Measurements from ENCODE around the gene LACRT. TPM values are rescaled to one million over a fixed set of nuclear protein-coding genes. Genes with fewer than 3 reads are reported as not detected.

The LACRT gene
- total and polyA plus RNA-seq, 2 of the 4 experiments (the other 2 are of a cell fraction), result not detected

GRCh38 chr12:54601841-54602240 is 32.9 kb downstream of the LACRT start:
- Histone ChIP-seq H3K27me3 (ENCODE audit: control insufficient read depth, insufficient read depth, low read length) (peaks cover 3% of the 10 kb centered on the region; the same call in 1 of the 2 replicates), H3K9me3 (ENCODE audit: control insufficient read depth, insufficient read depth, low read length) (no peaks in the 10 kb centered on the region), H3K23ac (ENCODE audit: low read depth, low read length) (no peak overlapping the region), H3K79me1 (ENCODE audit: low read depth in 1 of 2, low read length in 2 of 2) (no peaks in the 10 kb centered on the region), H3K56ac (ENCODE audit: extremely low read depth, insufficient read depth, low read length) (no peak overlapping the region), H4K91ac (ENCODE audit: insufficient read depth, low read depth, low read length) (no peak overlapping the region), H3K36me3 (ENCODE audit: control insufficient read depth, insufficient read depth, low read length) (no peaks in the 10 kb centered on the region), H2AK5ac (ENCODE audit: low read depth, low read length) (no peak overlapping the region), H3K4ac (ENCODE audit: low read depth, low read length) (no peak overlapping the region), H4K8ac (ENCODE audit: low read depth in 2 of 2, low read length in 2 of 2) (no peak overlapping the region), H2BK20ac (ENCODE audit: low read depth, low read length) (no peak overlapping the region), H3K4me3 (ENCODE audit: insufficient read depth, low read depth, low read length) (no peak overlapping the region), H3K14ac (replicated peaks; ENCODE audit: low read depth, low read length) (no peak overlapping the region), H3K4me1 (ENCODE audit: control insufficient read depth, insufficient read depth, low read length) (no peaks in the 10 kb centered on the region), H4K20me1 (ENCODE audit: insufficient read depth, low read length) (no peaks in the 10 kb centered on the region), H3K9ac (ENCODE audit: low read depth, low read length) (no peak overlapping the region), H4K5ac (ENCODE audit: low read depth, low read length) (no peak overlapping the region), H3K27ac (ENCODE audit: insufficient read depth, low read length) (no peak overlapping the region), H3K4me2 (ENCODE audit: low read depth, low read length) (no peak overlapping the region), H2AFZ (replicated peaks; ENCODE audit: low read length, poor library complexity) (no peak overlapping the region), H2BK15ac (ENCODE audit: low read depth, low read length) (no peak overlapping the region), H3K9me1 (ENCODE audit: insufficient read depth, low read length) (no peaks in the 10 kb centered on the region), H3K18ac (ENCODE audit: low read depth, low read length) (no peak overlapping the region), H2BK5ac (ENCODE audit: low read depth, low read length, poor library complexity, severe bottlenecking) (no peak overlapping the region), H2BK120ac (ENCODE audit: low read depth, low read length) (no peak overlapping the region), H2AK9ac (replicated peaks; ENCODE audit: low read depth, low read length, poor library complexity) (no peak overlapping the region)
- no peak for DNase-seq
- no TSS peak for BruUV-seq (replicated peaks)
- CTCF ChIA-PET, result no interaction called here
- POLR2A ChIA-PET (ENCODE audit: unreplicated experiment), result interaction anchor here (0.7 kb wide), 1 partner anchor 8 kb away, joined by 3 read pairs; no protein-coding TSS in a partner anchor
- TF ChIP-seq POLR2A (IDR thresholded peaks at IDR 0.05; ENCODE audit: low read depth, low read length) (no peak), MXI1 (IDR thresholded peaks at IDR 0.05; ENCODE audit: borderline replicate concordance, low read depth, low read length) (no peak), FOS (IDR thresholded peaks at IDR 0.05; ENCODE audit: low read depth, low read length) (no peak)
- ATAC-seq (ENCODE audit: low read depth), result no peak
- dilution Hi-C loops (cut with HindIII; ENCODE audit: low sequenced_read_pairs, unreplicated experiment) (no loop called here), intact Hi-C loops (cut with micrococcal nuclease) (loop anchor here (5.0 kb wide), 1 partner anchor 355 kb away; no protein-coding TSS in a partner anchor), in situ Hi-C loops (cut with MboI; ENCODE audit: low sequenced_read_pairs) (no loop called here)
- no CpG with 5 or more reads among the region's 4 CpGs for WGBS, 2 experiments (ENCODE audit: extremely low coverage in 2 of 2, insufficient read length in 1 of 2)
